K562 (cell line): ENCODE data around the gene HEATR1. TPM values are rescaled to one million over a fixed set of nuclear protein-coding genes. Genes with fewer than 3 reads are reported as not detected.

Experiments
- CTBP1 ChIP-seq: fragments of 450-650 bp; IDR thresholded peaks from 2 replicates; pipeline ENCODE4 v1.6.1; 2016; ENCODE audit warnings: borderline replicate concordance
- DPF2 ChIP-seq: fragments of 450-650 bp; IDR thresholded peaks from 2 replicates; pipeline ENCODE4 v1.6.1; 2016
- E2F6 ChIP-seq, 2 experiments: IDR thresholded peaks; 2 replicates each; pipeline ENCODE4 v1.6.1; 2011; ENCODE audit warnings: borderline replicate concordance in 1 of 2, control low read depth in 1 of 2, low read depth in 1 of 2, low read length in 1 of 2, mild to moderate bottlenecking in 1 of 2, mixed read lengths in 1 of 2, moderate library complexity in 1 of 2; ENCODE audit not compliant: insufficient read depth in 1 of 2, insufficient read length in 1 of 2, poor library complexity in 1 of 2, severe bottlenecking in 1 of 2; ENCODE audit errors: extremely low read depth in 1 of 2
- EGR1 ChIP-seq: fragments of 450-650 bp; conservative IDR thresholded peaks from 2 replicates; pipeline ENCODE4 v1.6.1; 2017; ENCODE audit warnings: mild to moderate bottlenecking
- JUN ChIP-seq, 2 experiments: sonication (generic) in 1 of 2; formaldehyde crosslinking in 1 of 2; IDR thresholded peaks; 2 replicates each; pipeline versions ENCODE4 v1.6.1 to v1.8.0; 2012 to 2022; ENCODE audit warnings: borderline replicate concordance in 2 of 2, mild to moderate bottlenecking in 2 of 2, improper control_type of control experiment in 1 of 2, low read depth in 1 of 2, low read length in 1 of 2, missing genetic modification reagents in 1 of 2
- MYBL2 ChIP-seq, 2 experiments: fragments of 450-650 bp in 1 of 2; sonication (generic) in 1 of 2; formaldehyde crosslinking in 1 of 2; IDR thresholded peaks; 2 replicates each; pipeline versions ENCODE4 v1.6.1 to v1.8.1; 2017 to 2022; ENCODE audit warnings: borderline replicate concordance in 1 of 2, inconsistent platforms in 1 of 2, low read depth in 1 of 2, mild to moderate bottlenecking in 1 of 2, missing genetic modification reagents in 1 of 2, moderate library complexity in 1 of 2
- PHF21A ChIP-seq: fragments of 450-650 bp; IDR thresholded peaks from 2 replicates; pipeline ENCODE4 v1.6.1; 2017; ENCODE audit warnings: low read depth, borderline replicate concordance
- POLR2AphosphoS5 ChIP-seq: IDR thresholded peaks from 2 replicates; pipeline ENCODE4 v1.6.1; 2011; ENCODE audit warnings: mild to moderate bottlenecking, low read depth, low read length, moderate library complexity; ENCODE audit not compliant: control insufficient read depth, insufficient read depth
- RFX7 ChIP-seq: fragments of 250-450 bp; sonication (Bioruptor Pico); IDR thresholded peaks from 2 replicates; pipeline ENCODE4 v1.5.1; 2021; ENCODE audit warnings: mild to moderate bottlenecking
- RNF2 ChIP-seq: sonication (generic); IDR thresholded peaks from 2 replicates; pipeline ENCODE4 v1.6.1; 2016
- SMAD4 ChIP-seq: fragments of 250-450 bp; sonication (Bioruptor Pico); conservative IDR thresholded peaks from 2 replicates; pipeline ENCODE4 v1.8.0; 2021; ENCODE audit warnings: inconsistent platforms, mild to moderate bottlenecking, moderate library complexity
- USF1 ChIP-seq: sonication (generic); formaldehyde crosslinking; IDR thresholded peaks from 2 replicates; pipeline ENCODE4 v1.9.0; 2022; ENCODE audit warnings: mild to moderate bottlenecking, missing genetic modification reagents
- ZNF143 ChIP-seq: sonication (generic); formaldehyde crosslinking; IDR thresholded peaks from 2 replicates; pipeline ENCODE4 v1.9.0; 2022; ENCODE audit warnings: mild to moderate bottlenecking, missing genetic modification reagents
- ZNF717 ChIP-seq: fragments of 250-450 bp; sonication (Bioruptor Pico); IDR thresholded peaks from 2 replicates; pipeline ENCODE4 v1.5.0; 2021
- polyA plus RNA-seq, 8 experiments: library from polyadenylated mRNA; depleted of rRNA in 4 of 8; stranded (reverse) in 5 of 8; unstranded in 3 of 8; fragments of >200 nt; fragmentation: Nextera tagmentation in 2 of 8; fragmentation: Illumina TruSeq in 1 of 8; extraction: Ambion mirVana in 2 of 8; extraction: Trizol in 1 of 8; gene quantifications; 2 replicates each; pipeline versions ENCODE4 v1.2.1 to v1.2.3, GENCODE V29; 2011 to 2014; ENCODE audit warnings: inconsistent platforms in 1 of 8, missing spikeins in 1 of 8
- total RNA-seq, 7 experiments: library from RNA; depleted of rRNA in 6 of 7; stranded (reverse); fragments of >200 nt in 6 of 7; fragmentation: Illumina TruSeq in 2 of 7; extraction: Trizol in 2 of 7; gene quantifications; 2 replicates each; pipeline versions ENCODE4 v1.2.1 to v1.2.3, GENCODE V29; 2011 to 2021; ENCODE audit warnings: low replicate concordance in 1 of 7
- TF ChIP-seq, protein P1 (sequence below): fragments of 450-650 bp; IDR thresholded peaks from 2 replicates; pipeline ENCODE4 v1.6.1; 2016; ENCODE audit warnings: low read depth

HEATR1 gene
- total and polyA plus RNA-seq, 9 of the 15 experiments (the other 6 are each of a cell fraction or from before 2014, with no cell fraction given), result 28.3 to 108 (median 50.9) TPM

- TF ChIP-seq E2F6 (IDR thresholded peaks at IDR 0.05; ENCODE audit: borderline replicate concordance in 1 of 2, extremely low read depth in 1 of 2, insufficient read depth in 1 of 2, insufficient read length in 1 of 2, low read depth in 1 of 2, low read length in 1 of 2, poor library complexity in 1 of 2, severe bottlenecking in 1 of 2), result peak; percentile 67 to 78
- 0 out of 2 replicates have a peak, but pooled peaks have one; percentile 45 for TF ChIP-seq PHF21A
- TF ChIP-seq EGR1, result no peak
- TF ChIP-seq, protein P1, sequence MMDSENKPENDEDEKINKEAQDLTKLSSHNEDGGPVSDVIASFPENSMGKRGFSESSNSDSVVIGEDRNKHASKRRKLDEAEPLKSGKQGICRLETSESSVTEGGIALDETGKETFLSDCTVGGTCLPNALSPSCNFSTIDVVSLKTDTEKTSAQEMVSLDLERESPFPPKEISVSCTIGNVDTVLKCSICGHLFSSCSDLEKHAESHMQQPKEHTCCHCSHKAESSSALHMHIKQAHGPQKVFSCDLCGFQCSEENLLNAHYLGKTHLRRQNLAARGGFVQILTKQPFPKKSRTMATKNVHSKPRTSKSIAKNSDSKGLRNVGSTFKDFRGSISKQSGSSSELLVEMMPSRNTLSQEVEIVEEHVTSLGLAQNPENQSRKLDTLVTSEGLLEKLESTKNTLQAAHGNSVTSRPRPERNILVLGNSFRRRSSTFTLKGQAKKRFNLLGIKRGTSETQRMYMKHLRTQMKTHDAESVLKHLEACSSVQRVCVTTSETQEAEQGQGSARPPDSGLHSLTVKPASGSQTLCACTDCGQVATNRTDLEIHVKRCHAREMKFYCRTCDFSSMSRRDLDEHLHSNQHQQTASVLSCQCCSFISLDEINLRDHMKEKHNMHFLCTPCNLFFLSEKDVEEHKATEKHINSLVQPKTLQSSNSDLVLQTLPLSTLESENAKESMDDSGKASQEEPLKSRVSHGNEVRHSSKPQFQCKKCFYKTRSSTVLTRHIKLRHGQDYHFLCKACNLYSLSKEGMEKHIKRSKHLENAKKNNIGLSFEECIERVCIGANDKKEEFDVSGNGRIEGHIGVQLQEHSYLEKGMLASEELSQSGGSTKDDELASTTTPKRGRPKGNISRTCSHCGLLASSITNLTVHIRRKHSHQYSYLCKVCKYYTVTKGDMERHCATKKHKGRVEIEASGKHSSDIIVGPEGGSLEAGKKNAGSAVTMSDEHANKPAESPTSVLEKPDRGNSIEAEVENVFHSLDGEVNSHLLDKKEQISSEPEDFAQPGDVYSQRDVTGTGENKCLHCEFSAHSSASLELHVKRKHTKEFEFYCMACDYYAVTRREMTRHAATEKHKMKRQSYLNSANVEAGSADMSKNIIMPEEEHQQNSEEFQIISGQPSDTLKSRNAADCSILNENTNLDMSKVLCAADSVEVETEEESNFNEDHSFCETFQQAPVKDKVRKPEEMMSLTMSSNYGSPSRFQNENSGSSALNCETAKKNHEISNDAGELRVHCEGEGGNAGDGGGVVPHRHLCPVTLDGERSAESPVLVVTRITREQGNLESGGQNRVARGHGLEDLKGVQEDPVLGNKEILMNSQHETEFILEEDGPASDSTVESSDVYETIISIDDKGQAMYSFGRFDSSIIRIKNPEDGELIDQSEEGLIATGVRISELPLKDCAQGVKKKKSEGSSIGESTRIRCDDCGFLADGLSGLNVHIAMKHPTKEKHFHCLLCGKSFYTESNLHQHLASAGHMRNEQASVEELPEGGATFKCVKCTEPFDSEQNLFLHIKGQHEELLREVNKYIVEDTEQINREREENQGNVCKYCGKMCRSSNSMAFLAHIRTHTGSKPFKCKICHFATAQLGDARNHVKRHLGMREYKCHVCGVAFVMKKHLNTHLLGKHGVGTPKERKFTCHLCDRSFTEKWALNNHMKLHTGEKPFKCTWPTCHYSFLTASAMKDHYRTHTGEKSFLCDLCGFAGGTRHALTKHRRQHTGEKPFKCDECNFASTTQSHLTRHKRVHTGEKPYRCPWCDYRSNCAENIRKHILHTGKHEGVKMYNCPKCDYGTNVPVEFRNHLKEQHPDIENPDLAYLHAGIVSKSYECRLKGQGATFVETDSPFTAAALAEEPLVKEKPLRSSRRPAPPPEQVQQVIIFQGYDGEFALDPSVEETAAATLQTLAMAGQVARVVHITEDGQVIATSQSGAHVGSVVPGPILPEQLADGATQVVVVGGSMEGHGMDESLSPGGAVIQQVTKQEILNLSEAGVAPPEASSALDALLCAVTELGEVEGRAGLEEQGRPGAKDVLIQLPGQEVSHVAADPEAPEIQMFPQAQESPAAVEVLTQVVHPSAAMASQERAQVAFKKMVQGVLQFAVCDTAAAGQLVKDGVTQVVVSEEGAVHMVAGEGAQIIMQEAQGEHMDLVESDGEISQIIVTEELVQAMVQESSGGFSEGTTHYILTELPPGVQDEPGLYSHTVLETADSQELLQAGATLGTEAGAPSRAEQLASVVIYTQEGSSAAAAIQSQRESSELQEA, result peak; percentile 99
- TF ChIP-seq ZNF143 (CRISPR knock-in tag), result no peak
- TF ChIP-seq RNF2, result peak; percentile 56; the same call in 1 of the 2 replicates
- TF ChIP-seq MYBL2 (IDR thresholded peaks at IDR 0.05; ENCODE audit: low read depth), result peak; percentile 44; the same call in 1 of the 2 replicates
- no peak for TF ChIP-seq MYBL2 (CRISPR knock-in tag; IDR thresholded peaks at IDR 0.05; ENCODE audit: borderline replicate concordance)
- TF ChIP-seq SMAD4, result peak; percentile 87
- TF ChIP-seq DPF2, result peak; percentile 57; the same call in 1 of the 2 replicates
- TF ChIP-seq ZNF717 (CRISPR knock-in tag), result no peak
- TF ChIP-seq CTBP1, result no peak; the same call in 1 of the 2 replicates
- peak; percentile 79; the same call in 1 of the 2 replicates for TF ChIP-seq JUN (IDR thresholded peaks at IDR 0.05; ENCODE audit: borderline replicate concordance, low read depth, low read length)
- TF ChIP-seq JUN (CRISPR knock-in tag; IDR thresholded peaks at IDR 0.05; ENCODE audit: borderline replicate concordance), result peak; percentile 57; the same call in 1 of the 2 replicates
- no peak for TF ChIP-seq RFX7
- TF ChIP-seq USF1 (CRISPR knock-in tag), result peak; percentile 91
- peak; percentile 85 for TF ChIP-seq POLR2AphosphoS5
These were observed at the start of gene HEATR1 (continued) for GRCh38 chr1:236603991-236604904.
